HCT116 (cell line): ENCODE data around the gene TRERF1. TPM values are rescaled to one million over a fixed set of nuclear protein-coding genes. Genes with fewer than 3 reads are reported as not detected.

Experiments used
- ATAC-seq: fragments of 200-7000 bp; cut with Tn5 transposase; 2 replicates; pipeline ENCODE4 v1.9.1; 2020; ENCODE audit warnings: mild to moderate bottlenecking, moderate library complexity
- BruUV-seq: library from RNA; stranded (reverse); fragments of 400-500 nt; replicated peaks from 2 replicates; lab custom pipeline; 2021; lab: Mats Ljungman, UMichigan
- CTCF ChIA-PET: fragments of 300-600 bp; sonication (Branson Sonifier 250); formaldehyde crosslinking; loops from one replicate; lab custom pipeline; 2021; ENCODE audit warnings: antibody characterized with exemption; lab: Charles Lee
- POLR2A ChIA-PET: fragments of 300-600, 350-600 bp; sonication (Branson Sonifier 250); formaldehyde crosslinking; loops from one replicate; lab custom pipeline; 2021; ENCODE audit warnings: antibody characterized with exemption; lab: Charles Lee
- RAD21 ChIA-PET, 2 experiments: fragments of 300-600 bp; sonication (Branson Sonifier 250); formaldehyde crosslinking; loops; one replicate each; lab custom pipeline; 2023; ENCODE audit warnings: low total read pairs in 2 of 2; ENCODE audit not compliant: uncharacterized antibody in 2 of 2, unreplicated experiment in 2 of 2, low non-redundant PET in 1 of 2; lab: Charles Lee
- DNase-seq: peaks from one replicate; pipeline ENCODE4 v3.0.0-alpha.2; 2010; ENCODE audit warnings: low read depth, low spot score
- H2AFZ ChIP-seq: fragments of 200-600 bp; shearing (Covaris generic), sonication (generic); 2 replicates; pipeline ENCODE4 v1.6.1; 2017; ENCODE audit warnings: low read depth, mixed run types, mixed read lengths, antibody characterized with exemption, low read length; ENCODE audit not compliant: poor library complexity, severe bottlenecking
- H3K27ac ChIP-seq: 2 replicates; pipeline ENCODE4 v1.5.1; 2012; ENCODE audit warnings: low read depth, low read length
- H3K27me3 ChIP-seq: fragments of 200-600 bp; sonication (generic); 2 replicates; pipeline ENCODE4 v1.6.1; 2016; ENCODE audit warnings: mixed run types, low read length, mixed read lengths; ENCODE audit not compliant: insufficient read depth
- H3K36me3 ChIP-seq, 2 experiments: fragments of 200-500 bp in 1 of 2; fragments of 200-600 bp in 1 of 2; sonication (Bioruptor generic) in 1 of 2; sonication (generic) in 1 of 2; 2 replicates each; pipeline versions ENCODE4 v1.5.1 to v1.6.1; 2014 to 2016; ENCODE audit warnings: low read length in 2 of 2, inconsistent platforms in 1 of 2, mixed read lengths in 1 of 2, mixed run types in 1 of 2; ENCODE audit not compliant: insufficient read depth in 2 of 2, control insufficient read depth in 1 of 2
- H3K4me1 ChIP-seq, 2 experiments: fragments of 200-600 bp in 1 of 2; sonication (generic) in 1 of 2; 2 replicates each; pipeline versions ENCODE4 v1.5.1 to v1.6.1; 2012 to 2017; ENCODE audit warnings: low read length in 2 of 2, inconsistent platforms in 1 of 2, mild to moderate bottlenecking in 1 of 2, mixed read lengths in 1 of 2, mixed run types in 1 of 2, moderate library complexity in 1 of 2; ENCODE audit not compliant: insufficient read depth in 2 of 2, control insufficient read depth in 1 of 2
- H3K4me2 ChIP-seq: fragments of 200-600 bp; sonication (generic); 2 replicates; pipeline ENCODE4 v1.6.1; 2017; ENCODE audit warnings: mixed run types, low read length, mixed read lengths
- H3K4me3 ChIP-seq, 2 experiments: fragments of 200-600 bp in 1 of 2; sonication (generic) in 1 of 2; replicated peaks in 1 of 2; 2 replicates each; pipeline ENCODE4 v1.5.1; 2011 to 2016; ENCODE audit warnings: low read length in 2 of 2, control low read depth in 1 of 2, low read depth in 1 of 2, mild to moderate bottlenecking in 1 of 2, mixed read lengths in 1 of 2, mixed run types in 1 of 2
- H3K79me2 ChIP-seq: fragments of 200-600 bp; sonication (generic); 2 replicates; pipeline ENCODE4 v1.6.1; 2017; ENCODE audit warnings: mild to moderate bottlenecking, mixed run types, low read length, moderate library complexity, mixed read lengths; ENCODE audit not compliant: insufficient read depth
- H3K9ac ChIP-seq: fragments of 200-600 bp; sonication (generic); 2 replicates; pipeline ENCODE4 v1.6.1; 2016; ENCODE audit warnings: low read length, mixed read lengths
- H3K9me2 ChIP-seq: fragments of 200-600 bp; sonication (generic), shearing (Covaris generic); 2 replicates; pipeline ENCODE4 v1.6.1; 2017; ENCODE audit warnings: mixed run types, mild to moderate bottlenecking, moderate library complexity; ENCODE audit not compliant: insufficient read depth
- H3K9me3 ChIP-seq, 2 experiments: fragments of 200-500 bp in 1 of 2; fragments of 200-600 bp in 1 of 2; sonication (Bioruptor generic) in 1 of 2; sonication (generic) in 1 of 2; 2 replicates each; pipeline ENCODE4 v1.6.1; 2014 to 2017; ENCODE audit warnings: low read length in 2 of 2, mixed read lengths in 2 of 2, inconsistent platforms in 1 of 2, low read depth in 1 of 2, mild to moderate bottlenecking in 1 of 2, mixed run types in 1 of 2, moderate library complexity in 1 of 2; ENCODE audit not compliant: control insufficient read depth in 1 of 2, insufficient read depth in 1 of 2
- H4K20me1 ChIP-seq: fragments of 200-600 bp; sonication (generic), shearing (Covaris generic); 2 replicates; pipeline ENCODE4 v1.6.1; 2017; ENCODE audit warnings: mixed run types, mild to moderate bottlenecking, moderate library complexity; ENCODE audit not compliant: insufficient read depth
- ELF1 ChIP-seq: IDR thresholded peaks from 2 replicates; pipeline ENCODE4 v1.6.1; 2012; ENCODE audit warnings: low read depth, borderline replicate concordance
- EZH2 ChIP-seq: fragments of 200-600 bp; sonication (generic); IDR thresholded peaks from 2 replicates; pipeline ENCODE4 v1.6.1; 2017; ENCODE audit warnings: antibody characterized with exemption, mixed run types
- MAX ChIP-seq: IDR thresholded peaks from 2 replicates; pipeline ENCODE4 v1.6.1; 2012
- RAD21 ChIP-seq: IDR thresholded peaks from 2 replicates; pipeline ENCODE4 v1.6.1; 2012; ENCODE audit warnings: low read depth, mild to moderate bottlenecking
- REST ChIP-seq: IDR thresholded peaks from 2 replicates; pipeline ENCODE4 v1.6.1; 2012; ENCODE audit warnings: low read depth
- SIN3A ChIP-seq: IDR thresholded peaks from 2 replicates; pipeline ENCODE4 v1.6.1; 2012; ENCODE audit warnings: low read depth
- SP1 ChIP-seq: IDR thresholded peaks from 2 replicates; pipeline ENCODE4 v1.6.1; 2012; ENCODE audit warnings: low read depth
- SRF ChIP-seq: IDR thresholded peaks from 2 replicates; pipeline ENCODE4 v1.6.1; 2012; ENCODE audit warnings: low read depth
- YY1 ChIP-seq: IDR thresholded peaks from 2 replicates; pipeline ENCODE4 v1.6.1; 2011; ENCODE audit warnings: low read length, low read depth, moderate library complexity, mild to moderate bottlenecking; ENCODE audit not compliant: insufficient replicate concordance; ENCODE audit errors: extremely low read depth
- ZBTB33 ChIP-seq: IDR thresholded peaks from 2 replicates; pipeline ENCODE4 v1.6.1; 2011; ENCODE audit warnings: mild to moderate bottlenecking, low read length, moderate library complexity; ENCODE audit not compliant: insufficient replicate concordance; ENCODE audit errors: extremely low read depth
- ZFX ChIP-seq: fragments of 450-650 bp; IDR thresholded peaks from 2 replicates; pipeline ENCODE4 v1.6.1; 2017
- intact Hi-C: fragments of 100-400 bp; cut with micrococcal nuclease; formaldehyde crosslinking; loops from 2 replicates; pipeline ENCODE4 v1.10.0; 2022
- total RNA-seq: library from RNA; stranded (reverse); gene quantifications from one replicate; pipeline ENCODE4 v1.2.1, GENCODE V29; 2021; ENCODE audit not compliant: unreplicated experiment

The TRERF1 gene
- total RNA-seq, 1 experiment from 2014 or later, result 12.4 TPM

- TF ChIP-seq ZFX (no peak), SRF (no peak), SP1 (no peak), SIN3A (no peak), EZH2 (no peak), REST (no peak), MAX (no peak)
- H3K9me2 ChIP-seq, result no peaks in the 10 kb centered on the region
- no peaks in the 10 kb centered on the region for H3K79me2 ChIP-seq
- no peaks in the 10 kb centered on the region for H3K27me3 ChIP-seq
- no peaks in the 10 kb centered on the region for H3K9me3 ChIP-seq
- DNase-seq (no peak), ATAC-seq (no peak)
- H2AFZ ChIP-seq, result no peak overlapping the region
- H3K9ac ChIP-seq, result no peak overlapping the region
- no peaks in the 10 kb centered on the region for H4K20me1 ChIP-seq
- intact Hi-C loops, result no loop called here
- H3K27ac ChIP-seq, result no peak overlapping the region
- no TSS peak for BruUV-seq
- ChIA-PET CTCF (no interaction called here), RAD21 (no interaction called here), POLR2A (no interaction called here)
- peaks cover 0 to 17% of the 10 kb centered on the region in 2 experiments; a peak in 1 of 4 replicates for H3K36me3 ChIP-seq
- peaks cover 2 to 21% of the 10 kb centered on the region in 2 experiments; a peak in 3 of 4 replicates for H3K4me1 ChIP-seq
- H3K4me2 ChIP-seq, result no peak overlapping the region
- H3K4me3 ChIP-seq, result no peak overlapping the region
Measured at GRCh38 chr6:42201382-42201781, 250.3 kb downstream of the TRERF1 start.

GRCh38 chr6:42200035-42200434, 251.7 kb downstream of the TRERF1 start:
- Histone ChIP-seq H3K36me3 (peaks cover 0 to 7% of the 10 kb centered on the region in 2 experiments; a peak in 1 of 4 replicates), H3K27ac (no peak overlapping the region), H3K9ac (no peak overlapping the region), H3K27me3 (no peaks in the 10 kb centered on the region), H3K4me2 (no peak overlapping the region), H3K9me2 (no peaks in the 10 kb centered on the region), H4K20me1 (no peaks in the 10 kb centered on the region), H3K4me1 (peaks cover 2 to 16% of the 10 kb centered on the region in 2 experiments; a peak in 3 of 4 replicates), H2AFZ (no peak overlapping the region), H3K4me3 (no peak overlapping the region), H3K79me2 (no peaks in the 10 kb centered on the region), H3K9me3 (no peaks in the 10 kb centered on the region)
- BruUV-seq, result no TSS peak
- ATAC-seq (no peak), DNase-seq (no peak)
- ChIA-PET CTCF (no interaction called here), POLR2A (no interaction called here), RAD21 (no interaction called here)
- intact Hi-C loops, result no loop called here
- TF ChIP-seq YY1 (no peak), SRF (no peak), RAD21 (no peak), REST (no peak), ZBTB33 (no peak), ELF1 (no peak)
